ENCODE results near the gene SCNN1G. TPM values are rescaled to one million over a fixed set of nuclear protein-coding genes. Genes with fewer than 3 reads are reported as not detected.

The SCNN1G gene
- total and polyA plus RNA-seq, 3 experiments from 2014 or later: not detected

DNA sequence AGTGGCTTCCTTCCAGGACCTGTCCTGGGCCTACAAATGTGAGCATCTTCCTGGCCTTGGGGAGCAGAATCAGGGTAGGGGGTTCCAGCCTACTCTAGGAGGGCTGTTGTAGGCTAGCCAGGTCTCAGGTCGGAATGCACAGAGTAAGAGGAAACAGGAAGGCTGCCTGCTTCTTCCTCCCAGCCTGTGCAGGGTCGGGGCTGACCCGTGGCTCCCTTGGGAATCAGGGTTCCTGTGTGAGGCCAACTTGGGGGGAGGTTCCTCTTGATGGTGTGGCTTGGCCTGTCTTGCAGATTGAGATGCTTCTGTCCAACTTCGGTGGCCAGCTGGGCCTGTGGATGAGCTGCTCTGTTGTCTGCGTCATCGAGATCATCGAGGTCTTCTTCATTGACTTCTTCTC is 32.3 kb downstream of the SCNN1G start:
- no peaks in the 10 kb centered on the region for H3K4me1 Mint-ChIP-seq
- H3K4me3 Mint-ChIP-seq: no peak overlapping the region
- H3K4me3 ChIP-seq (ENCODE audit: low read length): no peak overlapping the region
- no peaks in the 10 kb centered on the region for H3K36me3 Mint-ChIP-seq
- no peaks in the 10 kb centered on the region for H3K36me3 ChIP-seq (ENCODE audit: insufficient read depth, low read length)
- no peaks in the 10 kb centered on the region for H3K27me3 ChIP-seq (ENCODE audit: insufficient read depth, low read length, poor library complexity, severe bottlenecking)
- H3K9me3 Mint-ChIP-seq: no peaks in the 10 kb centered on the region
- no peaks in the 10 kb centered on the region for H3K9me3 ChIP-seq (ENCODE audit: low read length)
- no peak overlapping the region for H3K27ac ChIP-seq (ENCODE audit: low read depth, low read length)
- POLR2A ChIA-PET: no interaction called here
- no peaks in the 10 kb centered on the region for H3K4me1 ChIP-seq (ENCODE audit: insufficient read depth, low read length)
- H3K27me3 Mint-ChIP-seq: peaks cover 19 to 50% of the 10 kb centered on the region in 2 donors
- no peak for DNase-seq
- CTCF ChIA-PET: no interaction called here
- H3K27ac Mint-ChIP-seq: no peak overlapping the region

DNA sequence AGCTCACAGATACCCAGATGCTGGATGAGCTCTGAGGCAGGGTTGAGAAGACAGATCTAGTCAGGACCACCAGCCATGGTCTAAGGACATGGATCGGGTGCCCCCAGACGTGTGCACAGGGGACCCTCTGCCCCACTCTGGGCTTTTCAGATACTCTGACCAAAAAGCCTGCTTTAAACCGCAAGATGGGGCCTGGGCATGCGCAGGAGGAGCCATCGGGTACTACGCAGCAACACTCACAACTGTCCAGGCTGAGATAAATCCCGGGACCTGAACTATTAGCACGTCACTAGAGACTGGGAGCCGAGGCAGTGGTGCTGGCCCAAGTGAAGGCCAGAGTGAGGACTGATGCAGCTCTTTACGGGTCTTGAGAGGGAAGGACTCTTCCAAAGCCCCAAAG is 32.9 kb downstream of the SCNN1G start:
- H3K9me3 ChIP-seq (ENCODE audit: low read length): no peaks in the 10 kb centered on the region
- H3K4me3 ChIP-seq (ENCODE audit: low read length): no peak overlapping the region
- no peak for DNase-seq
- no peaks in the 10 kb centered on the region for H3K36me3 ChIP-seq (ENCODE audit: insufficient read depth, low read length)
- no peak overlapping the region for H3K27ac Mint-ChIP-seq
- no peaks in the 10 kb centered on the region for H3K4me1 Mint-ChIP-seq
- H3K27me3 Mint-ChIP-seq: peaks cover 22 to 48% of the 10 kb centered on the region in 2 donors
- H3K4me1 ChIP-seq (ENCODE audit: insufficient read depth, low read length): no peaks in the 10 kb centered on the region
- H3K4me3 Mint-ChIP-seq: no peak overlapping the region
- H3K27me3 ChIP-seq (ENCODE audit: insufficient read depth, low read length, poor library complexity, severe bottlenecking): no peaks in the 10 kb centered on the region
- H3K36me3 Mint-ChIP-seq: no peaks in the 10 kb centered on the region
- H3K9me3 Mint-ChIP-seq: no peaks in the 10 kb centered on the region
- POLR2A ChIA-PET: no interaction called here
- no peak overlapping the region for H3K27ac ChIP-seq (ENCODE audit: low read depth, low read length)
- CTCF ChIA-PET: no interaction called here

DNA sequence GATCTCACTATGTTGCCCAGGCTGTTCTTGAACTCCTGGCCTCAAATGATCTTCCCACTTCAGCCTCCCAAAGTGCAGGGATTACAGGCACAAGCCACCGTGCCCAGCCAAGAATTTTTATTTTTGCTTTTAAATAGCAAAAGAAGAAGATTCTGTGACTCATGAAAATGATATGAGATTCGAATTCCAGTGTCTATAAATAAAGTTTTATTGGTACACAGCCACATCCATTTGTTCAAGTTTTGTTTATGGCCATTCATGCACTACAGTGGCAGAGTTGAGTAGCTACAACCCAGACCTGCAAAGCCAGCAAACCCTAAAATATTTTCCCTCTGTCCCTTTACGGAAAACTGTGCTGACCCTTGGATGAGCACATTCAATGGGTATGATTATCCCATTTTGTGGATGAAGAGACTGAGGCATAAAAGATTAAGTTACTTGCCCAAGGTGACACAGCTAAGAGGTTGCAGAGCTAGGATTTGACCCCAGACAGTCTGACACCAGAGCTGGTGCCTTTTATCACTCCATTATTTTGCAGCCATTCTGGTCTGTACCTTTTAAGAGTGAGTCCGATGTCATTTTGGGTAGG is 34.2 kb downstream of the SCNN1G start:
- Mint-ChIP-seq H3K4me1 (no peaks in the 10 kb centered on the region), H3K4me3 (no peak overlapping the region), H3K27ac (no peak overlapping the region), H3K27me3 (peaks cover 24 to 40% of the 10 kb centered on the region in 2 donors), H3K36me3 (no peaks in the 10 kb centered on the region), H3K9me3 (no peaks in the 10 kb centered on the region)
- no peak for DNase-seq
- Histone ChIP-seq H3K4me1 (ENCODE audit: insufficient read depth, low read length) (no peaks in the 10 kb centered on the region), H3K4me3 (ENCODE audit: low read length) (no peak overlapping the region), H3K9me3 (ENCODE audit: low read length) (no peaks in the 10 kb centered on the region), H3K27me3 (ENCODE audit: insufficient read depth, low read length, poor library complexity, severe bottlenecking) (no peaks in the 10 kb centered on the region), H3K36me3 (ENCODE audit: insufficient read depth, low read length) (no peaks in the 10 kb centered on the region), H3K27ac (ENCODE audit: low read depth, low read length) (no peak overlapping the region)
- ChIA-PET POLR2A (no interaction called here), CTCF (no interaction called here)

DNA sequence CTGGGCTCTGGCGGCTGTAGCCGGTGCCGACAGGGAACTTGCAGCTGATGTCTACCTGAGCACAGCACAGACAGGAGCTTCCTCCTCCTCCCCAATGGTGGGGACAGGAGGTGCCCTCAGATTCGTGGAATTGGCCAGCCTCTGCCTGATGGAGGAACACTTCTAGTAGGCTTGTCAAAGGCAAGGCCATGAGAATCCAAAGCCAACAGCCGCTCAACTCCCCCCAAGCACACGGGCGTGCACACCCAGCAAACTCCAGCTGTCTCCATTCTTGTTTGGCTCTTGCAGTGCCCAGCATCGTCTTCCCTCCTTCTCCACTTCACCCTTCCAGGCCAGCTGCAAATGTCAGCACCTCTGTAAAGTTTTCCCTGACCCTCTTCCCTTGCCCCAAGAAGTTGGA is 35.1 kb downstream of the SCNN1G start:
- Mint-ChIP-seq H3K27ac (peak overlapping the region in 1 of 8 donors; percentile 50), H3K4me3 (no peak overlapping the region), H3K9me3 (no peaks in the 10 kb centered on the region), H3K36me3 (no peaks in the 10 kb centered on the region), H3K4me1 (no peaks in the 10 kb centered on the region), H3K27me3 (peaks cover 20 to 35% of the 10 kb centered on the region in 2 donors)
- H3K4me1 ChIP-seq (ENCODE audit: insufficient read depth, low read length): no peaks in the 10 kb centered on the region
- H3K9me3 ChIP-seq (ENCODE audit: low read length): no peaks in the 10 kb centered on the region
- CTCF ChIA-PET: no interaction called here
- H3K36me3 ChIP-seq (ENCODE audit: insufficient read depth, low read length): no peaks in the 10 kb centered on the region
- no peak overlapping the region for H3K27ac ChIP-seq (ENCODE audit: low read depth, low read length)
- H3K4me3 ChIP-seq (ENCODE audit: low read length): no peak overlapping the region
- H3K27me3 ChIP-seq (ENCODE audit: insufficient read depth, low read length, poor library complexity, severe bottlenecking): no peaks in the 10 kb centered on the region
- POLR2A ChIA-PET: no interaction called here
- no peak for DNase-seq

DNA sequence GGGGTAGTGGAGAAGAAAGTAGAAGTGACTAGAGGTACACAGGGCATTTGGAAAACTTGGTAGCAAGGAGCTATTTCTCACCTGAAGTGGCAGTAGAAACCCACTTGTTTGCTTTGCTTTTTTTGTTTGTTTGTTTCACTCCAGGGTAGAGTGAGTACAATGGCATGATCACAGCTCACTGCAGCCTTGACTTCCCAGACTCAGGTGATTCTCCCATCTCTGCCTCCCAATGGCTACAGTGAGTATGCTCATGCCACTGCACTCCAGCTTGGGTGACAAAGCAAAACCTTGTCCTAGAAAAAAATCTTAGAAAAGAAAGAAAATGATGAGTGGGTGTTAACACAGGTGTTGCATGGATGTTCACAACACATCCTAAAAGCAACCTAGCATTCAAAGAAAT is 40.4 kb downstream of the SCNN1G start:
- H3K9me3 Mint-ChIP-seq: peaks cover 0 to 2% (median 0%) of the 10 kb centered on the region in 5 donors
- DNase-seq: no peak
- peaks cover 8 to 13% of the 10 kb centered on the region in 2 donors for H3K27me3 Mint-ChIP-seq
- POLR2A ChIA-PET: no interaction called here
- Histone ChIP-seq H3K4me3 (ENCODE audit: low read length) (no peak overlapping the region), H3K36me3 (ENCODE audit: insufficient read depth, low read length) (no peaks in the 10 kb centered on the region), H3K27ac (ENCODE audit: low read depth, low read length) (no peak overlapping the region), H3K27me3 (ENCODE audit: insufficient read depth, low read length, poor library complexity, severe bottlenecking) (no peaks in the 10 kb centered on the region), H3K4me1 (ENCODE audit: insufficient read depth, low read length) (no peaks in the 10 kb centered on the region), H3K9me3 (ENCODE audit: low read length) (no peaks in the 10 kb centered on the region)
- H3K36me3 Mint-ChIP-seq: peaks cover 0 to 3% (median 0%) of the 10 kb centered on the region in 3 donors
- CTCF ChIA-PET: no interaction called here
- no peaks in the 10 kb centered on the region for H3K4me1 Mint-ChIP-seq
- H3K4me3 Mint-ChIP-seq: no peak overlapping the region
- no peak overlapping the region for H3K27ac Mint-ChIP-seq

DNA sequence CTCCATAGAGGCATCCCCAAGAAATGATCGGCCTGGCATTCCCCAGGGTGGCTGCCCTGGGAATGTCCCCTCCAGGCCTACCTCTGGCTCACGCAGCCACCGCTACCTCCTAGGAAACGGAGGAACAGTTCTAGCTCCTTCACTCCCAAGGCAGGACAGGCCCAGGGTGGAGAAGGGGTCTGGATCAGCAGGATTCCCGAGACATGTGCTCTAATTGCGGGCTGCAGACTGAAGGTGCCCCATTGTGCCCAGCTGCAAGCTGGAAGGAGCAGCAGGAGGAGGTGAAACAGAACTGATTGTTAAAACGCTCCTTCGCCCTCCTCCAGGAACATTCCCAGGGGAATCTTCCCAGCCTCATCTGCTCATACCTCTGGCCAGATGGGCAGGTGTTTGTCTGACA is 40.8 kb downstream of the SCNN1G start:
- Mint-ChIP-seq H3K36me3 (peaks cover 0 to 3% (median 0%) of the 10 kb centered on the region in 3 donors), H3K27ac (no peak overlapping the region), H3K9me3 (peaks cover 0 to 2% (median 0%) of the 10 kb centered on the region in 5 donors), H3K27me3 (peaks cover 11 to 13% of the 10 kb centered on the region in 2 donors), H3K4me3 (no peak overlapping the region), H3K4me1 (no peaks in the 10 kb centered on the region)
- ChIA-PET CTCF (no interaction called here), POLR2A (no interaction called here)
- no peaks in the 10 kb centered on the region for H3K27me3 ChIP-seq (ENCODE audit: insufficient read depth, low read length, poor library complexity, severe bottlenecking)
- H3K9me3 ChIP-seq (ENCODE audit: low read length): no peaks in the 10 kb centered on the region
- no peaks in the 10 kb centered on the region for H3K36me3 ChIP-seq (ENCODE audit: insufficient read depth, low read length)
- no peak for DNase-seq
- no peak overlapping the region for H3K27ac ChIP-seq (ENCODE audit: low read depth, low read length)
- H3K4me3 ChIP-seq (ENCODE audit: low read length): no peak overlapping the region
- H3K4me1 ChIP-seq (ENCODE audit: insufficient read depth, low read length): no peaks in the 10 kb centered on the region

DNA sequence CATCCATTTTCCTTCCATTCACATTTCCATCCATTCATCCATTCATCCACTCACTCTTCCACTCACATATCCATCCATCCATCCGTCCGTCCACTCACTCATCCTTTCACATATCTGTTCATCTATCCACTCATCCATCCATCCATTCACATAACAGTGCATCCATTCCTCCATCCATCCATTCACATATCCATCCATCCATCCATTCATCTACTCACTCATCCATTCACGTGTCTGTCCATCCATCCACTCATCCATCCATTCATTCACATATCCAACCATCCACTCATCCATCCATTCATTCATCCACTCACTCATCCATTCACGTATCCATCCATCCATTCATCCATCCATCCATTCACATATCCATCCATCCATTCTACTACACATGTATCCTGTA is 42.6 kb downstream of the SCNN1G start:
- Mint-ChIP-seq H3K27me3 (peaks cover 6 to 12% of the 10 kb centered on the region in 2 donors), H3K9me3 (peaks cover 0 to 2% (median 0%) of the 10 kb centered on the region in 5 donors), H3K27ac (no peak overlapping the region), H3K36me3 (peaks cover 0 to 3% (median 0%) of the 10 kb centered on the region in 3 donors), H3K4me3 (no peak overlapping the region), H3K4me1 (no peaks in the 10 kb centered on the region)
- POLR2A ChIA-PET: no interaction called here
- no peak for DNase-seq
- no peak overlapping the region for H3K4me3 ChIP-seq (ENCODE audit: low read length)
- H3K27me3 ChIP-seq (ENCODE audit: insufficient read depth, low read length, poor library complexity, severe bottlenecking): no peaks in the 10 kb centered on the region
- H3K27ac ChIP-seq (ENCODE audit: low read depth, low read length): no peak overlapping the region
- no peaks in the 10 kb centered on the region for H3K4me1 ChIP-seq (ENCODE audit: insufficient read depth, low read length)
- CTCF ChIA-PET: no interaction called here
- no peaks in the 10 kb centered on the region for H3K9me3 ChIP-seq (ENCODE audit: low read length)
- no peaks in the 10 kb centered on the region for H3K36me3 ChIP-seq (ENCODE audit: insufficient read depth, low read length)

DNA sequence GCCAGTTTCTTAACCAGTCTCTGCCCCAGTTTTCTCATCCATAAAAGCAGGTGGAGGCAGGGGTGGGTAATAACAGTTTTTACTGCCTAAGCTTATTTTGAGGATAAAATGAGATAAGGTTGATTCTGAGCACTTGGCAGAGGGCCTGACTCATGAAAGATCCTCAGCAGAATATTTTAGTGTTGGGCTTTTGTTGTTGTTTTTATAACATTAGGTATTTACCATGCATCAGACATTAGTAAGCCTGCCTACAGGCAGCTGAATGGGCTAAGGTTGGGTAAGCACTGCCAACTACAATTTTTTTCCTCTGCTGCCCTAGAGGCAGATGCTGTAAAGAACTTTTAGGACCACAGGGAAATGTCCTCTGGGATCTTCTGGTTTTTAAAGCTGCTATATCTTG is 43.1 kb downstream of the SCNN1G start:
- no peaks in the 10 kb centered on the region for H3K4me1 ChIP-seq (ENCODE audit: insufficient read depth, low read length)
- H3K4me3 ChIP-seq (ENCODE audit: low read length): no peak overlapping the region
- H3K27me3 ChIP-seq (ENCODE audit: insufficient read depth, low read length, poor library complexity, severe bottlenecking): no peaks in the 10 kb centered on the region
- no peak for DNase-seq
- H3K4me1 Mint-ChIP-seq: no peaks in the 10 kb centered on the region
- ChIA-PET POLR2A (no interaction called here), CTCF (no interaction called here)
- no peaks in the 10 kb centered on the region for H3K9me3 ChIP-seq (ENCODE audit: low read length)
- H3K36me3 Mint-ChIP-seq: peaks cover 0 to 3% (median 0%) of the 10 kb centered on the region in 3 donors
- peaks cover 0 to 2% (median 0%) of the 10 kb centered on the region in 5 donors for H3K9me3 Mint-ChIP-seq
- H3K36me3 ChIP-seq (ENCODE audit: insufficient read depth, low read length): no peaks in the 10 kb centered on the region
- H3K27ac Mint-ChIP-seq: no peak overlapping the region
- peaks cover 6 to 12% of the 10 kb centered on the region in 2 donors for H3K27me3 Mint-ChIP-seq
- H3K27ac ChIP-seq (ENCODE audit: low read depth, low read length): no peak overlapping the region
- no peak overlapping the region for H3K4me3 Mint-ChIP-seq

DNA sequence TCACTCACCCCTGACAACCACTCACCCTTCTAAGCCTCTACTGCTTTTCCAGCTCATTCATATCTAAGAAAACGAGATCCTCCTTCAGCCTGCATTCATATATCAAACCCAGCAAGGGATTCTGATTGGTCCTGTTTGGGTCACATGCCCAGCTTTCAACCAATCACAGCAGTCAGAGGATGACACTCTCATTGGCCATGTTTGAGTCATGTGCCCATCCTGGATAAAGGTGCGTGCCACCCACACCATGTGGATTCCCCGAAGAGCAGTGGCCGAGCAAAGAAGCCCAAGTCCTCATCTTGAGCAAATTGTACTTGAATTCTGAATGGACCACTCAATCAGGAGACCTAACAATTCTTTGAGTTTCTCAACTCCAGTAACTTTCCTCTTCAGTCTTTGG is 45.0 kb downstream of the SCNN1G start:
- Mint-ChIP-seq H3K27ac (no peak overlapping the region), H3K4me3 (no peak overlapping the region), H3K9me3 (peaks cover 0 to 2% (median 0%) of the 10 kb centered on the region in 5 donors), H3K27me3 (peaks cover 9 to 14% of the 10 kb centered on the region in 2 donors), H3K36me3 (peaks cover 0 to 3% (median 0%) of the 10 kb centered on the region in 3 donors), H3K4me1 (no peaks in the 10 kb centered on the region)
- no peaks in the 10 kb centered on the region for H3K36me3 ChIP-seq (ENCODE audit: insufficient read depth, low read length)
- no peak overlapping the region for H3K4me3 ChIP-seq (ENCODE audit: low read length)
- ChIA-PET POLR2A (no interaction called here), CTCF (no interaction called here)
- no peaks in the 10 kb centered on the region for H3K9me3 ChIP-seq (ENCODE audit: low read length)
- no peaks in the 10 kb centered on the region for H3K4me1 ChIP-seq (ENCODE audit: insufficient read depth, low read length)
- DNase-seq: no peak
- H3K27me3 ChIP-seq (ENCODE audit: insufficient read depth, low read length, poor library complexity, severe bottlenecking): no peaks in the 10 kb centered on the region
- H3K27ac ChIP-seq (ENCODE audit: low read depth, low read length): no peak overlapping the region
